Stimulated activated CD4-positive, alpha-beta T cell treated with anti-CD3 and anti-CD28 coated beads, Interleukin-4, amount 100 ng/mL, for 48 hours (primary cell): ENCODE measurements around the gene DPP4.

Source experiments
- DNase-seq, 2 donors: peaks; one replicate each; pipeline ENCODE4 v3.0.0-alpha.2; 2020; ENCODE audit warnings: low read depth in 2 of 2

DPP4 gene

GRCh38 chr2:162085090-162085891 is 11.3 kb upstream of the DPP4 start:
- no peak for DNase-seq

GRCh38 chr2:162084536-162084935 is 10.5 kb upstream of the DPP4 start:
- DNase-seq, result no peak

GRCh38 chr2:162082681-162083080 is 8.7 kb upstream of the DPP4 start:
- DNase-seq, result no peak

- DNase-seq, result no peak
Observed at GRCh38 chr2:162082036-162082435, 8.0 kb upstream of the DPP4 start.

GRCh38 chr2:162079514-162079913 is 5.5 kb upstream of the DPP4 start:
- no peak for DNase-seq

GRCh38 chr2:162075689-162076132 is 1.7 kb upstream of the DPP4 start:
- no peak for DNase-seq

GRCh38 chr2:162074928-162075688 is 1.1 kb upstream of the DPP4 start:
- DNase-seq, result no peak

GRCh38 chr2:162074632-162074895 is 549 bp upstream of the DPP4 start:
- DNase-seq, result no peak

- peak in 1 of 2 donors; percentile 13 for DNase-seq
Observed at GRCh38 chr2:162072976-162073887, 783 bp downstream of the DPP4 start.

- no peak for DNase-seq
Observed at GRCh38 chr2:162072181-162072702, 1.8 kb downstream of the DPP4 start.

GRCh38 chr2:162071001-162071400 is 3.0 kb downstream of the DPP4 start:
- no peak for DNase-seq

GRCh38 chr2:162070228-162070936 is 3.6 kb downstream of the DPP4 start:
- no peak for DNase-seq

GRCh38 chr2:162069267-162069903 is 4.6 kb downstream of the DPP4 start:
- DNase-seq, result no peak

- no peak for DNase-seq
Observed at GRCh38 chr2:162067596-162067995, 6.4 kb downstream of the DPP4 start.

- DNase-seq, result no peak
Observed at GRCh38 chr2:162065767-162066166, 8.2 kb downstream of the DPP4 start.

GRCh38 chr2:162063899-162064298 is 10.1 kb downstream of the DPP4 start:
- DNase-seq, result no peak

- DNase-seq, result no peak
Observed at GRCh38 chr2:162063281-162063680, 10.7 kb downstream of the DPP4 start.

GRCh38 chr2:162062559-162062958 is 11.5 kb downstream of the DPP4 start:
- no peak for DNase-seq

GRCh38 chr2:162061021-162061420 is 13.0 kb downstream of the DPP4 start:
- DNase-seq, result no peak

- DNase-seq, result no peak
Observed at GRCh38 chr2:162060532-162060931, 13.5 kb downstream of the DPP4 start.
